Hematopoietic multipotent progenitor cell treated with erythropoietin and hydrocortisone succinate and interleukin-3 and kit ligand, for 17 days (in vitro differentiated cells): ENCODE data around the gene GMEB1.
A peak's percentile ranks its signal among the peaks of the same experiment; 100 is the strongest.

Experiments used
- DNase-seq: peaks from one replicate; pipeline ENCODE4 v3.0.0-alpha.2; 2015; ENCODE audit warnings: low spot score

GMEB1 gene

GRCh38 chr1:28751315-28752060, 82.9 kb downstream of the GMEB1 start:
- peak; percentile 20 for DNase-seq

DNA sequence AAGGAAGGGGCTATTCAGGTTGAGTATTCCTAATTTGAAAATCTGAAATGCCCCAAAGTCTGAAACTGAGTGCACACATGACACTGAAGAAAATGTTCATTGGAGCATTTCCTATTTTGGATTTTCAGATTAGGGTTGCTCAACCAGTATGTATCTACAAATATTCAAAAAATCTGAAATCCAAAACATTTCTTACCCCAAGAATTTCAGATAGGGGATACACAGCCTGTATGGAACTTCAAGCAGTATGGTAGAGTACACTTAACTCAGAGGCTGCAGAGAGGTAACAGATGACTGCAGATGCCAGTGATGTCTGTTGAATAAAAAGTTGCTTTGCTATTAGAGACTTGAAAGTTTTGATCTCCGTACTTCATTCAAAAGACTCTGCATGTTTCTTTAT, 87.1 kb downstream of the GMEB1 start:
- no peak for DNase-seq

- peak; percentile 28 for DNase-seq
Measured at GRCh38 chr1:28756846-28757245, 88.3 kb downstream of the GMEB1 start.

GRCh38 chr1:28758420-28758819, 89.8 kb downstream of the GMEB1 start:
- no peak for DNase-seq

DNA sequence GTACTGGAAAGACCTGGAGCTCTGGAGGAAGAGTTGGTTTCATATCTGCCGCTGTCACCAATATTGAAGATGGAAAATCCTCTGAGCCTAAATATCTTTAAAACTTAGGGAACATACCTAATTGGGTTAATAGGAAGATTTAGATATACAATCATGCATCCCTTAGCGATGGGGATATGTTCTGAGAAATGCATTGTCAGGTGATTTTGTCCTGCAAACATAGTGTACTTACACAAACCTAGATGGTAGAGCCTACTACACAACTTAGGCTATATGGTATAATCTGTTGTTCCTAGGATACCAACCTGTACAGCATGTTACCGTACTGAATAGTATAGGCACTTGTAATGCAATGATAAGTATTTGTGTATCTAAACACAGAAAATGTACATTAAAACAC, 90.7 kb downstream of the GMEB1 start:
- no peak for DNase-seq

- DNase-seq: no peak
Measured at GRCh38 chr1:28761189-28761588, 92.6 kb downstream of the GMEB1 start.

GRCh38 chr1:28766532-28767183, 98.1 kb downstream of the GMEB1 start:
- DNase-seq: no peak
